ENCODE data around the gene COL11A2.
"Not testable (repeated sequence)": the region's sequence is repeated elsewhere in the genome, so short reads cannot be mapped to it uniquely, and the experiment has no call there.

Gene COL11A2

DNA sequence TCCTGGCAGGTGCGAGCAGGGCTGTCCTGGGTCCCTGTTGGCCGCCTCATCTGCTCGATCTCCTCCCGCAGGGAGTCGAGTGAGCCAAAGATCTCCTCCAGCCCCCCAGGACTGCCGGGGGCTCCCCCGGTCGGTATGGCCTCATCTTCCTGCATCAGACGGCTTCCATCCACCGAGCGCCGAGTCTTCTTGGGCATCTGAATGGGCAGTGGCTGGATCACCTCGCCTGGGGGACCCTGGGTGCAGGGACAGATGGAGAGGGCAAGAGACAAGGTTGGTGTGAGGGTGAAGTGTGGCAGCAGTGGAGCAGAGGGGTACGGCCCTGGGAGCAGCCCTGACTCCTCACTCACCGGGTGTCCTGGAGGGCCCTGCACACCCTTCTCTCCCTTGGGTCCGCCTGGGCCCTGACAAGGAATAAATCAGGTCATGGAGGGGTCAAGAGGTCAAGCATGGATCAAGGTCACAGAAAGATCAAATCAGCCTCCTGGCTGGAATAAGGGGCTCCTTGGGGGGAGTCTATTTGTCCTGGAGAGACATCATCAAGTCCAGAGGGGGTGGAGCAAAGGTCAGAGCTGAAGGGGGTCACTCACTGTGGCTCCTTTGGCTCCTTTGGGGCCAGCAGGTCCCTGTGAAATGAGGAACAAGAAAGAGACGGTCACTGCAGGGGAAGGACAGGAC is 26.5 kb downstream of the COL11A2 start:
- Mint-ChIP-seq H3K4me3 (no peak overlapping the region), H3K27me3 (ENCODE audit: low read depth) (no peaks in the 10 kb centered on the region), H3K27ac (no peak overlapping the region), H3K4me1 (ENCODE audit: low read depth) (peaks cover 8% of the 10 kb centered on the region), H3K9me3 (no peaks in the 10 kb centered on the region), H3K36me3 (ENCODE audit: low read depth) (no peaks in the 10 kb centered on the region)

- H3K36me3 Mint-ChIP-seq (ENCODE audit: low read depth) = no peaks in the 10 kb centered on the region
- H3K27me3 Mint-ChIP-seq (ENCODE audit: low read depth) = no peaks in the 10 kb centered on the region
- H3K27ac Mint-ChIP-seq = no peak overlapping the region
- no peak overlapping the region for H3K4me3 Mint-ChIP-seq
- H3K9me3 Mint-ChIP-seq = no peaks in the 10 kb centered on the region
- peaks cover 8% of the 10 kb centered on the region for H3K4me1 Mint-ChIP-seq (ENCODE audit: low read depth)
Measured at GRCh38 chr6:33164665-33165373, 27.4 kb downstream of the COL11A2 start.

- no peaks in the 10 kb centered on the region for H3K36me3 Mint-ChIP-seq (ENCODE audit: low read depth)
- H3K9me3 Mint-ChIP-seq = no peaks in the 10 kb centered on the region
- no peaks in the 10 kb centered on the region for H3K27me3 Mint-ChIP-seq (ENCODE audit: low read depth)
- H3K27ac Mint-ChIP-seq = no peak overlapping the region
- H3K4me1 Mint-ChIP-seq (ENCODE audit: low read depth) = peaks cover 8% of the 10 kb centered on the region
- no peak overlapping the region for H3K4me3 Mint-ChIP-seq
Measured at GRCh38 chr6:33164176-33164575, 28.1 kb downstream of the COL11A2 start.

DNA sequence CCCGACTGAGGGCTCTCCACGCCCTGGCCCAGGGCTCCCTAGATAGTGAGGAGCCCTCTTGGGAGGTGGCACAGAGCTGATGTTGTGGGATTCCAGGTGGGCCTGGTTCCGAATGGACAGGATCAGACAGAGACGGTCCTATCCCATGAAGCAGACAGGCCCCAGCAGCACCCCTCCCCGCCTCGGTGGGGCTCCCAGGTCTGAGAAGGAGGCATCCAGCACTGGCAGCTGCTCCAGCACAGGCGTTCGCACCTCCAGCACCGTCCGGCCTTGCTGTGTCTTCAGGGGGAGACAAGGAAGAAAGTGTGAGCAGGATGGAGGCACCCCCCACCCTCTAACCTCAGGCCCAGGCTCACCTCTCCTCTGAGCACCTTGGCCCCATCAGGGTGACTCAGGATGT is 28.7 kb downstream of the COL11A2 start:
- H3K4me3 Mint-ChIP-seq = no peak overlapping the region
- H3K27me3 Mint-ChIP-seq (ENCODE audit: low read depth) = no peaks in the 10 kb centered on the region
- no peaks in the 10 kb centered on the region for H3K9me3 Mint-ChIP-seq
- H3K4me1 Mint-ChIP-seq (ENCODE audit: low read depth) = peaks cover 8% of the 10 kb centered on the region
- H3K36me3 Mint-ChIP-seq (ENCODE audit: low read depth) = no peaks in the 10 kb centered on the region
- H3K27ac Mint-ChIP-seq = no peak overlapping the region

DNA sequence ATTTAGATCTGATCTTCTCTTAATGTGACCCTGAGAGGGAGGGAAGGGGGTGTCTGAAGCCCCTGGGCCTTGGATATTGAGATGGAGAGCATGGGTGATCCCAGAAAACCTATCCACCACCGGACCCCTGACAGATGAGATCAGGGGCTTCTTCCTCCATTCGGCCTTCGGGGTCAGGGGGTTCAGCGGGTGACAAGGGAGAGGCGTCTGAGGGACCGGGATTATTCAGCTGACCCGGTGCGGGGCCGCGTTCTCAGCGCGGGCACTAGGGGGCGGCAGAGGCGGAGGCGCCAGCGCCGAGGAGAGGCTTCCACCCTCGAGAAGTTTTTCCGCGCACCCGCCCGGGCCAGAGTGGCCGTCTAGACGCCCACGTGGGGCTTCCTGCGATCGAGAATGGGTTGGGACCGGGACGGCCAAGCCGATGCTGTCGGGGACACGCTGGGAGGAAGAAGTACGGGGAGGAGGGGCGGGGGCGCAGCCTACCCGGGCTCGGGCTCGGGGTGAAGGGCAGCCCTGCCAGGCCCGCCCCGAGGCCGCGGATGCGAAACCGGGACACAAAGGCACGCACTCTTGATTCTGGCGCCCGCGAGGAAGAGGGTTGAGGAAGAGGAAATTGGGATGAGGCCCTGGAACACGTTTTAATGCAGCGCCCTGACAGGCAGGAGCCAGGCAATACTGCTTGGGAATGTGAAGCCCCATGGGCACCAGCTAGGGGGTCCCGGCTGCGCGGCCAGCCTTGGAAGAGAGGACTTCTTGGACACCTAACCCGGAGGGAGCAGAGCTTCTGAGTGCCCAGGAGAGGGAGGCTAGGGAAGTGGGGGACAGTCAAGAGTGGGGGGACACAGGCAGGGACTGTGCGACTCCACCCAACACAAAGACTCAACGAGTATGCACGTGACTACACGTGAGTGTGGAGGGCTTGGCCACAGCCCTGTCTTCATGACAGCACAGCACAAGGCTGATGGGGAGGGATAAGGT is 30.6 kb downstream of the COL11A2 start:
- Mint-ChIP-seq H3K27me3 (ENCODE audit: low read depth) (no peaks in the 10 kb centered on the region), H3K27ac (peak overlapping the region; percentile 49), H3K36me3 (ENCODE audit: low read depth) (no peaks in the 10 kb centered on the region), H3K4me3 (peak overlapping the region; percentile 85), H3K9me3 (no peaks in the 10 kb centered on the region), H3K4me1 (ENCODE audit: low read depth) (peaks cover 8% of the 10 kb centered on the region)

DNA sequence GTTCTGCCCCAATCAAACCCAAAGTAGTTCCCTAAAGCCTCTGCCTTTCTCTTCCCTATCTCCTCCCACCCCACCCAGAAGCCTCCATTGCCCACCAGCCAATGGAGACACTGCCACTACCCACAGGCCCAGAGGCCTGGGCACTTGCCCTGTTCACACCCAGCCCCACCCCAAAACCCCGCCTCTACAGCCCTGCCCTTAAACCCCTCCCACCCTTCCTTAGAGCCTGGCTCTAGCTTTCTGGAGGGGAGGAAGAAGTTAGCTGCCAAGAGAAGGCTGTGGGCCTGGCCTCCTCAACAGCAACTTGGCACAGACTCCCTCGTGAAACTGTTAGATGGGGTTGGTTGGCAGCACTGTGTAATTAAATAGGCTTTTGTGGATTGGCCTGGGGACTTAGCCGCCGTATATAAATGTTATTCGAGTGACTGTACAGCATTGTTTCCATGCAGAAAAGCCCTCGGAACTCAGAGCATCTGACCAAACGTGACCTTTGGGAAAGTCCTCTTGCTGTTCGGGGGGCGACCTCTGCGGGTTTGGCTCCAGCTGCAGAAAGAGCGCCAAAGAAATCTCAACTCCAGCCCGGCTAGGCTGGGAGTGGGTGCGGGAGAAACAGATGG is 31.4 kb downstream of the COL11A2 start:
- Mint-ChIP-seq H3K27me3 (ENCODE audit: low read depth) (no peaks in the 10 kb centered on the region), H3K4me3 (peak overlapping the region; percentile 85), H3K36me3 (ENCODE audit: low read depth) (no peaks in the 10 kb centered on the region), H3K27ac (no peak overlapping the region), H3K9me3 (no peaks in the 10 kb centered on the region), H3K4me1 (ENCODE audit: low read depth) (peaks cover 8% of the 10 kb centered on the region)

DNA sequence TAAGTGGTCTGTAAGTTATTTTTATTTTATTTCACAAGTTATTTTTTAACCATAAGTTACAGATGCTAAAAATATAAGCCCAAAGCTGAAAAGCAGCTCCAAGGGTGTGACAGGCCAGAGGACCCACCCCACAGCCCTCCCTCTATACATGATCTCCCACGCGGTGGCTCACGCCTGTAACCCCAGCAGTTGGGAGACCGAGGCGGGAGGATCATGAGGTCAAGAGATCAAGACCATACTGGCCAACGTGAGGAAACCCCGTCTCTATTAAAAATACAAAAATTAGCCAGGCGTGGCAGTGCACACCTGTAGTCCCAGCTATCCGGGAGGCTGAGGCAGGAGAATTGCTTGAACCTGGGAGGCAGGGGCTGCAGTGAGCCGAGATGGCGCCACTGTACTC is 32.2 kb downstream of the COL11A2 start:
- Mint-ChIP-seq H3K27ac (no peak overlapping the region), H3K4me3 (no peak overlapping the region), H3K36me3 (ENCODE audit: low read depth) (no peaks in the 10 kb centered on the region), H3K27me3 (ENCODE audit: low read depth) (no peaks in the 10 kb centered on the region), H3K9me3 (no peaks in the 10 kb centered on the region), H3K4me1 (ENCODE audit: low read depth) (peaks cover 8% of the 10 kb centered on the region)

- H3K4me1 Mint-ChIP-seq (ENCODE audit: low read depth) = peaks cover 8% of the 10 kb centered on the region
- H3K9me3 Mint-ChIP-seq = peaks cover 7% of the 10 kb centered on the region
- H3K36me3 Mint-ChIP-seq (ENCODE audit: low read depth) = peaks cover 1% of the 10 kb centered on the region
- no peak overlapping the region for H3K27ac Mint-ChIP-seq
- H3K4me3 Mint-ChIP-seq = no peak overlapping the region
- H3K27me3 Mint-ChIP-seq (ENCODE audit: low read depth) = peaks cover 17% of the 10 kb centered on the region
Measured at GRCh38 chr6:33156964-33157363, 35.3 kb downstream of the COL11A2 start.

GRCh38 chr6:33156561-33156960 is 35.7 kb downstream of the COL11A2 start:
- Mint-ChIP-seq H3K27ac (no peak overlapping the region), H3K4me1 (ENCODE audit: low read depth) (peaks cover 7% of the 10 kb centered on the region), H3K36me3 (ENCODE audit: low read depth) (peaks cover 1% of the 10 kb centered on the region), H3K4me3 (no peak overlapping the region), H3K27me3 (ENCODE audit: low read depth) (peaks cover 20% of the 10 kb centered on the region), H3K9me3 (peaks cover 11% of the 10 kb centered on the region)

- no peaks in the 10 kb centered on the region for H3K4me1 Mint-ChIP-seq (ENCODE audit: low read depth)
- H3K4me3 Mint-ChIP-seq = no peak overlapping the region
- H3K9me3 Mint-ChIP-seq = peaks cover 11% of the 10 kb centered on the region
- no peak overlapping the region for H3K27ac Mint-ChIP-seq
- peaks cover 1% of the 10 kb centered on the region for H3K36me3 Mint-ChIP-seq (ENCODE audit: low read depth)
- H3K27me3 Mint-ChIP-seq (ENCODE audit: low read depth) = peaks cover 32% of the 10 kb centered on the region
Measured at GRCh38 chr6:33154349-33154748, 37.9 kb downstream of the COL11A2 start.

GRCh38 chr6:33151050-33151449 is 41.2 kb downstream of the COL11A2 start:
- no peak overlapping the region for H3K27ac Mint-ChIP-seq

GRCh38 chr6:33150560-33150959 is 41.7 kb downstream of the COL11A2 start:
- H3K27ac Mint-ChIP-seq; H3K4me3 Mint-ChIP-seq; H3K4me1 Mint-ChIP-seq (ENCODE audit: low read depth); H3K36me3 Mint-ChIP-seq (ENCODE audit: low read depth): not testable (repeated sequence)
- Mint-ChIP-seq H3K9me3 (peaks cover 11% of the 10 kb centered on the region), H3K27me3 (ENCODE audit: low read depth) (peaks cover 36% of the 10 kb centered on the region)

More at GRCh38 chr6:33151050-33151449, 41.2 kb downstream of the COL11A2 start:
- Mint-ChIP-seq H3K27me3 (ENCODE audit: low read depth) (peaks cover 36% of the 10 kb centered on the region), H3K4me1 (ENCODE audit: low read depth) (no peaks in the 10 kb centered on the region), H3K9me3 (peaks cover 11% of the 10 kb centered on the region), H3K36me3 (ENCODE audit: low read depth) (peaks cover 1% of the 10 kb centered on the region), H3K4me3 (no peak overlapping the region)

DNA sequence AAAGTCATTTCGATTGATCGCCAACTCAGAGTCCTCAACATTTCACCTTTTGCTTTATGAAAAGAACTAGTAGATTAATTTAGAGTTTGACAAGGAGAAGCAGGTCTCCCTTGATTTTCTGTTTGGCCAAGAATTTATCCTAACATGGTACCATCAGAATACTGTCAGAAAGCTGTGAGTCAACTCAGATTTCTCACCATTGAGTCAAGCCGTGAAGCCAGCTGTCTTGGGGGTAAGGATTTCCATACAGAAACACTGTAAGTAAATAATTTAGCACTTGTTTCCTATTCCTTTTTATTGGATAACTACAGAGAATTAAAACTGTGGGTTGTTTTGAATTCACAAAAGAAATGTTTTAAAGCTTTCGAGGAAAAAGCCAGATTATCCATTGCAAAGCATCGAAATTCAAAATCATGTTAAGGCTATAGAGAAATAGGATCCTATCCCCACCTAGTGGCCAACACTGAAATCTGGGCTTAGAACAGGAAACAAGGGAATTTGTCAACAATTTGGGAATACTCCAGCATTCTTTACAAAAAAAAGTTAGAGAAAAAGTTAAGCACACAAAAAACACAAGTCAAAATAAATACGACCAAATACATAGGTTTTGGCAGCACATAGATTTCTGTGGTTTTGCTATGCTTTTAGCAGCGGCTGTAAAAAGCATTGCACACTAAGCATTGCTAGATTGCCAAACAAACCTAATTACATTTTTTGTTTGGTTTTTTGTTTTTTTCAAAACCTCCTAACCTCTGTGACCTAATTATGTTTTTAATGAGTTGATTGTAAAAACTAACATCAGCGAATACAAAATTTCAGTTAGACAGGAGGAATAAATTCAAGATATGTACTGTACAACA is 44.2 kb downstream of the COL11A2 start:
- peaks cover 33% of the 10 kb centered on the region for H3K27me3 Mint-ChIP-seq (ENCODE audit: low read depth)
- peaks cover 11% of the 10 kb centered on the region for H3K9me3 Mint-ChIP-seq
- no peak overlapping the region for H3K27ac Mint-ChIP-seq
- H3K4me3 Mint-ChIP-seq = no peak overlapping the region
- peaks cover 1% of the 10 kb centered on the region for H3K36me3 Mint-ChIP-seq (ENCODE audit: low read depth)
- H3K4me1 Mint-ChIP-seq (ENCODE audit: low read depth) = peaks cover 2% of the 10 kb centered on the region

Data from T-helper 1 cell treated with Interleukin-12 subunit alpha and Interleukin-12 subunit beta and Interleukin-4 antibody, amounts not matched to agents 30 μg/mL and 1 μg/mL, for 36 hours (primary cell).